Stromal cell of bone marrow (primary cell): ENCODE data around the gene SYT7.
"Not testable (repeated sequence)": the region's sequence is repeated elsewhere in the genome, so short reads cannot be mapped to it uniquely, and the experiment has no call there.

Experiments
- DNase-seq: peaks from one replicate; pipeline ENCODE4 v3.0.0-alpha.2; 2012; ENCODE audit warnings: low read depth

Gene SYT7

GRCh38 chr11:61497473-61497872, 83.4 kb downstream of the SYT7 start:
- DNase-seq = no peak

- DNase-seq = no peak
Observed at GRCh38 chr11:61496602-61497400, 84.1 kb downstream of the SYT7 start.

DNA sequence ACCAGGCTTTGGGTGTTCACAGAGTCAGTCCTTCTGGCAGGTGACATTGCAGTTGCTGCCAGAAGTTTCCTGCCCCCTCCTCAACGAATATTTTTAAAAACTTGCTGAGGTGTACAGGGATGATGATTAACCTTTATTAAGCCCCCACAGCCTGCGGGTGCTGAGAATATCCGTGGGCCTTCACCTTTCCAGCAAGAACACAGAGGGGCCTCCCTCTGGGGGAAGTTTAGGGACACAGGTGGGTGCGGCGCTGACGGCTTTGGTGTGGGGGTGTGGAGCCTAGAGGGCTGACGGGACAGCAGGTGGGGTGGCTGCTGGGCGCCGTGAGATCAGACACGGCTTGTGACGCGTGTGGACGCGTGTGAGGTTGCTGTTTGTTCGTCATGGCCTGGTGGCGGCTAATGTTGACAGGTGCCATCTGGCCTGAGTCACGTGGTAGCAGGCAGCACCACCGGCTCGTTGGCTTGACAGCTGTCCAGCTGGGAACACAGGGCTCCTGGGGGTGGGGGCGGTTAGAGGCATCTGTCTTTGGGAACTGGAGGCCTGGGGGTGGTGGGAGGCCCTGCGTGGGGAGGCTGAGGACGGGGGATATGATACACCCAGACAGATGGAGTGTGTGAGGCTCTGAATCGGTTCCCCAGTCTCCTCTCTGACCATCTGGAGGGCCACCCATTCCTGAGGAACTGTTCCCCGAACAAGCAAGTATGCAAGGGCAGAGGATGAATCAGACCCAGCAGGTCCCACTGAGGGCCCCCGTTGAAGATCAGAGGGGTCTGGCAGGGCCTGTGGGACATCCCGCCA, 84.9 kb downstream of the SYT7 start:
- no peak for DNase-seq

DNA sequence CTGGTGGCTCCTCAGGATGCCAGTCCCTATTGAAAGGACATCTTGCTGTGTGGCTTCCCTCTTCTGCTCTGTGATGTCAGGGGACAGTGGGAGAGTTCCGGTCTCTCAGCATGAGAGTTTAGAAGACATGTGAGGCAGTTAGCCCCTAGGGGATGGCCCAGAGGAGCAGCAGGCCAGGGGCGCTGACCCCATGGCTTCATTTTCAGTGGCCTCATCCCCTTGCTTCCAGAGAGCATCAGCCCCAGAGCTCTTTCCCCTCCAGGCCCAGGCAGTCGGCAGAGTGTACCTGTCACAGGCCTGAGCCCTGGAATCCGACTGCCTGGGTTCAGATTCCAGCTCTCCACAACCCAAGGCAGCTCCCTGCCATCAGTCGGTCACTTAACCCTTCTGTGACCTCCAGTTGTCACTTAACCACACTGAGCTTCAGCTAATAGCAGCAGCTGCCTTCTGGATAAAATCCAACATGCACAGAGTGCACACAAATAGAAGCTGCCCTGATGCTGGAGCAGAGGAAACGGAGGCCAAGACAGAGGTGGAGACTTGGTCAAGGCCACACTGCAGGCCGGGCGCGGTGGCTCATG, 86.4 kb downstream of the SYT7 start:
- no peak for DNase-seq

DNA sequence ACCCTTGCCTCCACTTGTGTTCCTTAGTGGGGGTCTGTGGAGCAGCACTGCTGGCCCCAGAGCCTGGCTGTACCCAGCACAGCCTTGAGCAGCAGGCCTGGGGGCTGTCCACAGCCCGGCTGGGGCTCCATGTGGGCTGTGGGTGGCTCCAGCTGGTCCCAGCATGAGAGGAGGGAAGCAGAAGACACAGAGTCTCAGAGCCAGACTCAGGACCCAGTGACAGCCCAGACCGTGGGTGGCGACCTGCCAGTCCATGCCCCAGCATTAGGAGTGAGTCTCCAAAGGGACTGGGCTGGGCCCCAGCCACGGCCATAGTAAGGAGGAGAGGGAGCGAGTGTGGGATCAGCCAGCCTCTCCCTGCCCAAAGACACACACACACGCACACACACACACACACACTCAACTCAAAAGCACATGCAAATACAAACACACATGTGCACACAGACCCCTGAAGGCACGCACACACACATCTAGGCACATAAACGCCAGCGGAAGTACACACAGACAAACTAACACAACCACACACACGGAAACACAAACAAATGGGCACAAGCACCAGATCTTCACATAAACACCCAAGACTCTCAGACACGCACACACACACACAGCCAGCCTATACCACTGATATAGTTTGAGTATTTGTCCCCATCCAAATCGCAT, 89.0 kb downstream of the SYT7 start:
- DNase-seq = no peak

GRCh38 chr11:61489833-61490721, 90.8 kb downstream of the SYT7 start:
- peak; percentile 43 for DNase-seq

DNA sequence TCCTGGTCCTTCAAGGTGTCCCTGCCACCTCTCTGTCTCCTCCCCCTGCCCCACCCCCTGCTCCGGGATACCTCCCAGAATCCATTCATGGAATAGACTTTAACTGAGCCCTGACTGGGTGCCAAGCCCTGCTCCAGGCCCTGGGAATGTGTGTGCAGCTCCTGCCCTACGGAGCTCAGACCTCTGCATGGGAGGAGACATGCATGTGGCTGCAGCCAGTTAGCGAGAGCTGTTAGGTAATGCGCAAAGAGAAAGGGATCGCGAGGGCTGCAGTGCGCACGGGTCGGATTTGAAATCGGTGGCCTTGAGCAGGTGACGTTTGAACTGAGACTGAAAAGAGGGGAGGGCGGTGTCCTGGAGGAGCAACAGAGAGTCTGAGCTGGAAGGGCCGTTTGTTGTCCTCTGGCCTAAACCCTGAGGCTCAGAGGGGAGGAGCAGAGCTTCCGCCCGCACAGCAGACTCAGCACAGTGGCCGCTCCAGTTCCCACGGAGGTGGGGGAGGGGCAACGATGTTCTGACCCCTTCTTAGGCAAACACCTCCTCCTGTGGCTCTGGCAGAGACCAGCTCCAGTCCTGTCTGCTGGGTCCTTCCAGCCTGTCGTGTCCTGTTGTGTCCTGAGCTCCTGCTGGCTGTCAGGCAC, 92.1 kb downstream of the SYT7 start:
- DNase-seq = no peak

DNA sequence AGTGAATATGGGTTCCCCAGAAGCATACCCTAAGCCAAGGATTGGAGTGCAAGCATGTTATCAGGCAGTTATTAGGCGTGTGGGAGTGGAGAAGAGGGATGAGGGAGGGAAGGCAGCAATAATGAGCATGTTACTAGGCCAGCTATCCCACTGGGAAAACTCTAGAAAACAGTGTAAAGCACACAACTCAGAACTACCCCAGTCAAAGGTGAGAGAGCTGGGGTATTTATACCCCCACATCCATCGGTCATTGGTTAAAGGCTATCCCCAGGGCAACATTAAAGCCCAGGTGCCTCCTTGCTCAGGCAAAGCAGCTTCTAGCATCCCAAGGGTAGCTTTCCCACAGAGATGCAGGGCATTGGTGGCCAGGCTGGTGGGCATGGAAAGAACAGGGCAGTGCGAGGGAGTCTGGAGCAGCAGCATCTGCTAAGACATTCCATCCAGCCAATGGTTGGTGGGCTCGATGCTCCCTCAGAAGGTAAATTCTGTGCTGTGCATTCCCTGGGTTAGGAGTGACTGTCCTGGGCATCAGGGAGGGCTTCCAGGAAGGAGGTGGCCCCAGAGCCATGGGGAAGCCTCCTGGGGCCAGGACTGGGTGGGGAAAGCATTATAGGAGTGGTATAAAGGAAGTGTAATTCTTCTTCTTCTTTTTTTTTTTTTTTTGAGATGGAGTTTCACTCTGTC, 93.4 kb downstream of the SYT7 start:
- no peak for DNase-seq

GRCh38 chr11:61486779-61487178, 94.1 kb downstream of the SYT7 start:
- DNase-seq = no peak

- DNase-seq = no peak
Observed at GRCh38 chr11:61486011-61486620, 94.8 kb downstream of the SYT7 start.

GRCh38 chr11:61485080-61485479, 95.8 kb downstream of the SYT7 start:
- DNase-seq = no peak

DNA sequence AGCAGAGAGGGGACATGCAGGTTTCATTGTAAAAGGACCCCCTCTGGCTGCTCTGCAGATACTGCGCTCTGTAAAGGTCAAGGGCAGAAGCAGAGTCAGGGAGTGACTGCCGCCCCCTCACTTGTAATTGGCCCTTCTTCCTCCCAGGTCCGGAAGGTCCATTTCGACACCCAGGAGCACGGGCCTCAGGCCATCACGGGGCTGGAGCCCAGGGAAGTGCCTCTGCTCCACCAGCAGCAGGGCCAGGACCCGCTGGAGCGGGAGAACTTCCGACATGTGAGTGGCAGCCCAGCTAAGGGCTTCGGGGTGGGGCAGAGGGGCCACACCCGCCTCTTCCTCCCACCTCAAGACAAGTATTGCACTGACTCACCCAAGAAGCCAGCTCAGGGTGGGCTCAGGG, 96.3 kb downstream of the SYT7 start:
- no peak for DNase-seq

- no peak for DNase-seq
Observed at GRCh38 chr11:61482513-61482912, 98.4 kb downstream of the SYT7 start.

GRCh38 chr11:61481806-61482205, 99.1 kb downstream of the SYT7 start:
- DNase-seq = no peak

DNA sequence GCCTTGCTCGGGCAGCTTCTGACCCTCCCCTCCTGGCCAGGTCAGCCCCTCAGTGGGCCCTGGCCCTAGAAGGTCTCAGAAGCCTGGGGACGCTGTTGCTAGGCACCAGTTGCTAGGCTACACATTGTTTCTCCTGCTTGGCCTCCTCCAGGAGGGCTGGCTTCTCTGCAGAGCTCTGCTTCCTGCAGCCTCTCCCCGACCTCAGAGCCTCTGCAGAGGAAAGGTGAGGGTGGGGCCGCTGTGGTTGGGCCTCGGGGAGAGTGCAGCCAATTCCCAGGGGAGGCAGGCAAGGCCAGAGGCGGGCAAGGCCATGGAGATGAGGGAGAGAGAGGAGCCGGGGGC, 99.9 kb downstream of the SYT7 start:
- DNase-seq = no peak

- no peak for DNase-seq
Observed at GRCh38 chr11:61480261-61480993, 100.4 kb downstream of the SYT7 start.

DNA sequence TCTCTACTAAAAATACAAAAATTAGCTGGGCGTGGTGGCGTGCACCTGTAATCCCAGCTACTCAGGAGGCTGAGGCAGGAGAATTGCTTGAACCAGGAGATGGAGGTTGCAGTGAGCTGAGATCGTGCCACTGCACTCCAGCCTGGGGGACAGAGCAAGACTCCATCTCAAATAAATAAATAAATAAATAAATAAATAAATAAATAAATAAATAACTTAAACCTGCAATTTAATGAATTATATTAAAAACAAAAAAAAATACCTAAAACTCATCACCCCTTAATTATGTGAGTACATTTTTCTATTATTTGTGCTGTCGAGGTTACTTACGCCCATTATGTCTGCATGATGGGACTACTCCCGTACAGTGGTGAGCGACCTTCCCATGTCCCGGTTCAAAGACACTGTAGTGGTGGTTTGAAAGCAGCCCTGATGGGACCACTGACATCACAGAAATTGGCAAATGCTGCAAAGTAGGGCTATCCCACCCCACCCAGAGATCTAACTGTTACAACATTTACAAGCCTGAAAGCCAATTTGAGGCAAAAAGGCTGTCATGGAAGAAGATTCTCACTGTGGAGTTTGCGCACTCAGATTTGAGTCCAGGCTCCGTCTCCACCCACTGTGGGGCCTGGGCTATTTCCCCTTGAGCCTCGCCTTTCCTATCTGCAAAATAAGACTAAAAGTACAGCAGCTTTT, 101.4 kb downstream of the SYT7 start:
- not testable (repeated sequence) for DNase-seq

DNA sequence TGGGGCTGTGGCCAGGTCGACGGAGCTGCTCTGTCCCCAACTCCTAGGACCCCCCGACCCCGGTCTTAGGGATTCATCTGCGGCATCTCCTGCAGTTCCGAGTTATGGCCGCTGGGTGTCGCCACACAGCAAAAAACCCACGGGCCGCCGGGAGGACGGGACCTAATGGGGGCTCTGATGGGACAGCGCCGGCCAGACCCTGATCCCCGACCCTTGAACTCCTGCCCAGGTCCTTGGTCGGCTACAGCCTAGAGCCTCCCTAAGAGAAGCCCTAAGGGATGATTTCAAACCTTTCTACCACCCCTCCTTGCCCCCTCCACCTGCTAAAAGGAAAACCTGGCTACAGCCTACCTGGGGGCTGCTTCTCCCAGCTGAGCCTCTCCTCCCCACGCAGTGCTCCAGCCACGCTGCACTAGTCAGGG, 103.1 kb downstream of the SYT7 start:
- no peak for DNase-seq

DNA sequence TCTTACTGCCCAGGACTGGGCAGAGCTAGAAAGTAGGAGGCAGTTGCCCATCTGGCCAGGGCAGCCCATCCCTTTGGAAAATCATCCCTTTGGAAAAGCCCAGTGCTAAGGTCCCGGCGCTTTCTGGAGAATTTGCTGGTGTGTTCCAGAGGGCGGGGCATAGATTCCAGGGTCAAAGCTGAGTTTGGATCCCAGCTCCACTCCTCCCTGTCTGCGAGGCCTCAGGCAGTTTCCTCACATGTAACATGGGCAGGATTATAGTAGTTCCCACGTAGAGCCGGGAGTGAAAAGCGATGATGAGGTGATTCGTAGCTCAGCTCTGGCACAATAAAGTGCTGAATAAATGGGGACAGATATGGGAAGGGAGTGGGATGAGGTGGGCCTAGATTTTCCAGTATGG, 103.8 kb downstream of the SYT7 start:
- no peak for DNase-seq
